ENCODE data around the gene PRAMEF14. TPM values are rescaled to one million over a fixed set of nuclear protein-coding genes. Genes with fewer than 3 reads are reported as not detected.

PRAMEF14 gene
- total RNA-seq, 1 experiment from 2014 or later = not detected

Other genes starting within 250 kb of the PRAMEF14 start
- gene HNRNPCL2, start 230.3 kb downstream of the PRAMEF14 start, total RNA-seq (2014; rRNA removed; shearing (Covaris generic)) = not detected in 2 replicates
- not detected in 2 replicates for gene PRAMEF26, start 191.1 kb downstream of the PRAMEF14 start, total RNA-seq (2014; rRNA removed; shearing (Covaris generic))
- not detected in 2 replicates for gene HNRNPCL4, start 181.5 kb downstream of the PRAMEF14 start, total RNA-seq (2014; rRNA removed; shearing (Covaris generic))
- gene PRAMEF9, start 175.3 kb downstream of the PRAMEF14 start, total RNA-seq (2014; rRNA removed; shearing (Covaris generic)) = not detected in 2 replicates
- gene PRAMEF13, start 145.7 kb downstream of the PRAMEF14 start, total RNA-seq (2014; rRNA removed; shearing (Covaris generic)) = not detected in 2 replicates
- gene PRAMEF18, start 121.0 kb downstream of the PRAMEF14 start, total RNA-seq (2014; rRNA removed; shearing (Covaris generic)) = not detected in 2 replicates
- gene PRAMEF5, start 92.9 kb downstream of the PRAMEF14 start, total RNA-seq (2014; rRNA removed; shearing (Covaris generic)) = not detected in 2 replicates
- gene PRAMEF8, start 62.0 kb downstream of the PRAMEF14 start, total RNA-seq (2014; rRNA removed; shearing (Covaris generic)) = not detected in 2 replicates
- gene PRAMEF33, start 43.6 kb downstream of the PRAMEF14 start, total RNA-seq (2014; rRNA removed; shearing (Covaris generic)) = not detected in 2 replicates
- gene PRAMEF15, start 31.6 kb downstream of the PRAMEF14 start, total RNA-seq (2014; rRNA removed; shearing (Covaris generic)) = not detected in 2 replicates
- not detected in 2 replicates for gene PRAMEF19, start 24.8 kb upstream of the PRAMEF14 start, total RNA-seq (2014; rRNA removed; shearing (Covaris generic))
- gene PRAMEF17, start 42.5 kb upstream of the PRAMEF14 start, total RNA-seq (2014; rRNA removed; shearing (Covaris generic)) = not detected in 2 replicates
- not detected in 2 replicates for gene PRAMEF20, start 63.3 kb upstream of the PRAMEF14 start, total RNA-seq (2014; rRNA removed; shearing (Covaris generic))
- gene LRRC38, start 166.9 kb upstream of the PRAMEF14 start, total RNA-seq (2014; rRNA removed; shearing (Covaris generic)) = not detected in 2 replicates
- 2.6 and 3.6 TPM in 2 replicates for gene PDPN, start 236.7 kb upstream of the PRAMEF14 start, total RNA-seq (2014; rRNA removed; shearing (Covaris generic))